ENCODE measurements around the gene SMURF2. TPM values are rescaled to one million over a fixed set of nuclear protein-coding genes. Genes with fewer than 3 reads are reported as not detected.

SMURF2 gene
- total RNA-seq, 1 experiment from 2014 or later: 35.3 TPM

DNA sequence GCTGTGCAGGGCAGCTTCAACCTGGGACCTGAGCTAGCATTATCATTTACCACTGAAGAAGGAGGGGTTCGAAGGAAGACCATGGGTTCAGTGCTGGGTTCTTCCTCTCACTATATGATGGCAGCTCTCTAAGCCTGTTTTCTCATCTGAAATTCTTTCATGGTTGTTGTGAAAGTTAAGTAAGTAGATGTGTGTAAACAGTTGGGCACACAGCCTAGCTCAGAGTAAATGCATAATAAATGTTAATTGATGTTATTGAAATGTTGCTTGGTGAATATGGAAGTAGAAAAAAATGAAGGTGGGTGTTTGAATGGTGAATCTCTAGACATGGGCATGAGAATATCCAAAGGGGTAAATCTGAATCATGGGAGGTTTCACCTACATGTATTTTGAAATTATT lies 146.3 kb downstream of the SMURF2 start:
- no peak overlapping the region for H3K18ac ChIP-seq (ENCODE audit: insufficient read length, low read depth, low read length)
- no peaks in the 10 kb centered on the region for H3K27me3 ChIP-seq (ENCODE audit: insufficient read depth, low read length)
- no peak overlapping the region for H3T11ph ChIP-seq (ENCODE audit: low read length)
- no peak overlapping the region for H4K91ac ChIP-seq (ENCODE audit: insufficient read length, low read depth, low read length)
- H2AFZ ChIP-seq (ENCODE audit: low read length): no peak overlapping the region
- H3K9me3 Mint-ChIP-seq: no peaks in the 10 kb centered on the region
- no peaks in the 10 kb centered on the region for H3K79me2 ChIP-seq (ENCODE audit: insufficient read depth, low read length)
- no peak overlapping the region for H3K27ac Mint-ChIP-seq
- no peak overlapping the region for H2BK5ac ChIP-seq (ENCODE audit: insufficient read length, low read length)
- no peak overlapping the region for H3K4me3 Mint-ChIP-seq
- no peak for DNase-seq
- no peak overlapping the region for H2BK15ac ChIP-seq (ENCODE audit: low read depth, low read length)
- H4K8ac ChIP-seq (replicated peaks; ENCODE audit: insufficient read length, low read depth, low read length): no peak overlapping the region
- WGBS (ENCODE audit: extremely low coverage, insufficient read length, low lambda C conversion rate): no CpG with 5 or more reads among the region's 1 CpG
- no peak overlapping the region for H3K27ac ChIP-seq (ENCODE audit: insufficient read length, low read depth, low read length)
- no peak overlapping the region for H2BK12ac ChIP-seq (ENCODE audit: insufficient read length, low read depth, low read length)
- no peak overlapping the region for H3K9ac ChIP-seq (ENCODE audit: extremely low read depth, insufficient read length, low read length)
- no peaks in the 10 kb centered on the region for H3K9me3 ChIP-seq (ENCODE audit: control insufficient read depth, low read depth, low read length)
- H4K5ac ChIP-seq (ENCODE audit: insufficient read length, low read depth, low read length): no peak overlapping the region
- peaks cover 7% of the 10 kb centered on the region for H3K79me1 ChIP-seq (ENCODE audit: insufficient read depth, low read depth, low read length, poor library complexity, severe bottlenecking)
- H3K4me1 ChIP-seq (ENCODE audit: insufficient read depth, low read length): no peaks in the 10 kb centered on the region
- H2BK20ac ChIP-seq (ENCODE audit: low read depth, low read length, poor library complexity, severe bottlenecking): no peak overlapping the region
- H3K4ac ChIP-seq (ENCODE audit: low read depth, low read length): no peak overlapping the region
- H3K14ac ChIP-seq (ENCODE audit: insufficient read depth, low read length): no peak overlapping the region
- TF ChIP-seq, protein P1, sequence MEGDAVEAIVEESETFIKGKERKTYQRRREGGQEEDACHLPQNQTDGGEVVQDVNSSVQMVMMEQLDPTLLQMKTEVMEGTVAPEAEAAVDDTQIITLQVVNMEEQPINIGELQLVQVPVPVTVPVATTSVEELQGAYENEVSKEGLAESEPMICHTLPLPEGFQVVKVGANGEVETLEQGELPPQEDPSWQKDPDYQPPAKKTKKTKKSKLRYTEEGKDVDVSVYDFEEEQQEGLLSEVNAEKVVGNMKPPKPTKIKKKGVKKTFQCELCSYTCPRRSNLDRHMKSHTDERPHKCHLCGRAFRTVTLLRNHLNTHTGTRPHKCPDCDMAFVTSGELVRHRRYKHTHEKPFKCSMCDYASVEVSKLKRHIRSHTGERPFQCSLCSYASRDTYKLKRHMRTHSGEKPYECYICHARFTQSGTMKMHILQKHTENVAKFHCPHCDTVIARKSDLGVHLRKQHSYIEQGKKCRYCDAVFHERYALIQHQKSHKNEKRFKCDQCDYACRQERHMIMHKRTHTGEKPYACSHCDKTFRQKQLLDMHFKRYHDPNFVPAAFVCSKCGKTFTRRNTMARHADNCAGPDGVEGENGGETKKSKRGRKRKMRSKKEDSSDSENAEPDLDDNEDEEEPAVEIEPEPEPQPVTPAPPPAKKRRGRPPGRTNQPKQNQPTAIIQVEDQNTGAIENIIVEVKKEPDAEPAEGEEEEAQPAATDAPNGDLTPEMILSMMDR (conservative IDR thresholded peaks at IDR 0.05): no peak
- no peak overlapping the region for H3K4me2 ChIP-seq (ENCODE audit: insufficient read depth, insufficient read length, low read length)
- H3K27me3 Mint-ChIP-seq (ENCODE audit: low read depth): no peaks in the 10 kb centered on the region
- H2BK120ac ChIP-seq (ENCODE audit: low read depth, low read length, poor library complexity, severe bottlenecking): no peak overlapping the region
- no peak overlapping the region for H3K56ac ChIP-seq (ENCODE audit: insufficient read length, low read depth, low read length)
- no peaks in the 10 kb centered on the region for H4K20me1 ChIP-seq (ENCODE audit: control insufficient read depth, insufficient read depth, insufficient read length)
- H3K4me1 Mint-ChIP-seq: peaks cover 2 to 5% of the 10 kb centered on the region in 2 experiments
- no peaks in the 10 kb centered on the region for H3K23me2 ChIP-seq (ENCODE audit: insufficient read length, low read depth, low read length, poor library complexity, severe bottlenecking)
- no peak overlapping the region for H2AK5ac ChIP-seq (ENCODE audit: insufficient read length, low read length)
- peaks cover 45 to 90% (median 80%) of the 10 kb centered on the region in 3 experiments; a peak in 6 of 7 replicates for H3K36me3 Mint-ChIP-seq (ENCODE audit: insufficient read depth in 1 of 3, low read depth in 3 of 3)
- H3K23ac ChIP-seq (ENCODE audit: insufficient read length, low read depth, low read length): no peak overlapping the region
